Neural cell (in vitro differentiated cells): Measurements from ENCODE around the gene ANGPTL8. TPM values are rescaled to one million over a fixed set of nuclear protein-coding genes. Genes with fewer than 3 reads are reported as not detected.

Experiments used
- H2AFZ ChIP-seq: fragments of 200-600, 300-800 bp; sonication (generic), shearing (Covaris generic); 2 replicates; pipeline ENCODE4 v1.6.0; 2014; ENCODE audit warnings: low read depth, mild to moderate bottlenecking, antibody characterized with exemption, low read length, moderate library complexity
- H3F3A ChIP-seq: fragments of 200-600 bp; shearing (Covaris generic); 2 replicates; pipeline ENCODE4 v1.6.1; 2016; ENCODE audit warnings: mild to moderate bottlenecking, moderate library complexity, mixed read lengths, antibody characterized with exemption, low read length; ENCODE audit not compliant: insufficient read depth, poor library complexity, severe bottlenecking
- H3K27ac ChIP-seq: fragments of 200-600, 300-800 bp; sonication (generic), shearing (Covaris generic); 2 replicates; pipeline ENCODE4 v1.5.1; 2014; ENCODE audit warnings: mild to moderate bottlenecking, low read length, moderate library complexity
- H3K27me3 ChIP-seq: fragments of 300-800, 200-600 bp; sonication (generic), shearing (Covaris generic); 2 replicates; pipeline ENCODE4 v1.6.0; 2014; ENCODE audit warnings: mild to moderate bottlenecking, low read depth, low read length, moderate library complexity; ENCODE audit not compliant: insufficient read depth
- H3K36me3 ChIP-seq: fragments of 300-800, 200-600 bp; sonication (generic), shearing (Covaris generic); 2 replicates; pipeline ENCODE4 v1.5.1; 2014; ENCODE audit warnings: mild to moderate bottlenecking, antibody characterized with exemption, low read length, moderate library complexity; ENCODE audit not compliant: insufficient read depth
- H3K4me2 ChIP-seq: fragments of 300-800, 200-600 bp; sonication (generic), shearing (Covaris generic); 2 replicates; pipeline ENCODE4 v1.6.0; 2014; ENCODE audit warnings: mild to moderate bottlenecking, low read length
- H3K4me3 ChIP-seq: fragments of 300-800, 200-600 bp; sonication (generic), shearing (Covaris generic); 2 replicates; pipeline ENCODE4 v1.5.1; 2014; ENCODE audit warnings: mild to moderate bottlenecking, low read length, moderate library complexity
- H3K79me2 ChIP-seq: fragments of 200-600 bp; shearing (Covaris generic); replicated peaks from 2 replicates; pipeline ENCODE4 v1.6.0; 2014; ENCODE audit warnings: mild to moderate bottlenecking, low read length, moderate library complexity; ENCODE audit not compliant: insufficient read depth
- H3K9ac ChIP-seq: fragments of 300-800, 200-600 bp; sonication (generic), shearing (Covaris generic); 2 replicates; pipeline ENCODE4 v1.6.1; 2016; ENCODE audit warnings: mild to moderate bottlenecking, low read length, mixed read lengths
- H3K9me2 ChIP-seq: fragments of 200-600 bp; shearing (Covaris generic); 2 replicates; pipeline ENCODE4 v1.6.1; 2016; ENCODE audit warnings: mild to moderate bottlenecking, low read length, mixed read lengths; ENCODE audit not compliant: insufficient read depth
- H3K9me3 ChIP-seq: fragments of 200-600, 300-800 bp; sonication (generic), shearing (Covaris generic); 2 replicates; pipeline ENCODE4 v1.6.1; 2016; ENCODE audit warnings: mild to moderate bottlenecking, mixed run types, low read length, moderate library complexity, mixed read lengths
- H4K20me1 ChIP-seq: fragments of 200-600 bp; shearing (Covaris generic); 2 replicates; pipeline ENCODE4 v1.6.1; 2016; ENCODE audit warnings: mild to moderate bottlenecking, mixed run types; ENCODE audit not compliant: insufficient read depth
- CTCF ChIP-seq: fragments of 450-650 bp; IDR thresholded peaks from 2 replicates; pipeline ENCODE4 v1.5.1; 2014; ENCODE audit warnings: antibody characterized with exemption, mild to moderate bottlenecking, moderate library complexity; ENCODE audit not compliant: poor library complexity, severe bottlenecking
- EP300 ChIP-seq: fragments of 450-650 bp; conservative IDR thresholded peaks from 2 replicates; pipeline ENCODE4 v1.6.1; 2014; ENCODE audit warnings: antibody characterized with exemption, mild to moderate bottlenecking, moderate library complexity; ENCODE audit not compliant: poor library complexity, severe bottlenecking
- EZH2 ChIP-seq: fragments of 200-600, 300-800 bp; shearing (Covaris generic), sonication (generic); IDR thresholded peaks from 2 replicates; pipeline ENCODE4 v1.6.1; 2014; ENCODE audit warnings: antibody characterized with exemption, low read length, borderline replicate concordance, mild to moderate bottlenecking; ENCODE audit not compliant: insufficient read depth, poor library complexity, severe bottlenecking
- MXI1 ChIP-seq: fragments of 450-650 bp; conservative IDR thresholded peaks from 2 replicates; pipeline ENCODE4 v1.6.1; 2014; ENCODE audit warnings: antibody characterized with exemption, mild to moderate bottlenecking; ENCODE audit not compliant: poor library complexity, severe bottlenecking
- POLR2AphosphoS5 ChIP-seq: IDR thresholded peaks from 2 replicates; pipeline ENCODE4 v1.6.1; 2012
- RAD21 ChIP-seq: fragments of 450-650 bp; conservative IDR thresholded peaks from 2 replicates; pipeline ENCODE4 v1.6.1; 2014; ENCODE audit warnings: antibody characterized with exemption, mild to moderate bottlenecking, moderate library complexity
- REST ChIP-seq: IDR thresholded peaks from 2 replicates; pipeline ENCODE4 v1.6.1; 2012; ENCODE audit warnings: borderline replicate concordance
- SMC3 ChIP-seq: fragments of 450-650 bp; conservative IDR thresholded peaks from 2 replicates; pipeline ENCODE4 v1.6.1; 2014; ENCODE audit warnings: antibody characterized with exemption, mild to moderate bottlenecking, moderate library complexity; ENCODE audit not compliant: poor library complexity
- TAF1 ChIP-seq: IDR thresholded peaks from 2 replicates; pipeline ENCODE4 v1.6.1; 2012; ENCODE audit warnings: low read depth
- polyA plus RNA-seq: library from polyadenylated mRNA; depleted of rRNA; stranded (reverse); fragments of >200 nt; gene quantifications from 2 replicates; pipeline ENCODE4 v1.2.3, GENCODE V29; 2014

The ANGPTL8 gene
- polyA plus RNA-seq, 1 donor from 2014 or later = not detected

DNA sequence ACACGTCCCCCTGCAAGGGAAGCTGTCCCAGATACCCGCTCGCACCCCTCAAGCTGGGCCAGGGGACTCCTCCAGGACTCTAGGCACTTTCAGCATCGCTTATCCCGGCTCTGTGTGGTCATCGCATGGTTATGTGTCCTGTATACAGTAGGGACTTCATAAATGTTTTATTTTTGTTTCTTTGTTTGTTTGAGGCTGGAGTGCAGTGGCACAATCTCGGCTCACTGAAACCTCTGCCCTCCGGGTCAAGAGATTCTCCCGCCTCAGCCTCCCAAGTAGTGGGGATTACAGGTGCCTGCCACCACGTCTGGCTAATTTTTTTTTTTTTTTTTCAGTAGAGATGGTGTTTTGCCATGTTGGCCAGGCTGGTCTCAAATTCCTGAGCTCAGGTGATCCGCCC lies 7.5 kb downstream of the ANGPTL8 start:
- no peaks in the 10 kb centered on the region for H4K20me1 ChIP-seq
- no peak overlapping the region for H3K27ac ChIP-seq
- H3K9me3 ChIP-seq = no peaks in the 10 kb centered on the region
- no peaks in the 10 kb centered on the region for H3K27me3 ChIP-seq
- H2AFZ ChIP-seq = no peak overlapping the region
- H3K9me2 ChIP-seq = no peaks in the 10 kb centered on the region
- H3K79me2 ChIP-seq = no peaks in the 10 kb centered on the region
- no peaks in the 10 kb centered on the region for H3F3A ChIP-seq
- H3K4me3 ChIP-seq = no peak overlapping the region
- H3K4me2 ChIP-seq = no peak overlapping the region
- no peak overlapping the region for H3K9ac ChIP-seq
- no peaks in the 10 kb centered on the region for H3K36me3 ChIP-seq
- TF ChIP-seq EP300 = no peak
- no peak for TF ChIP-seq EZH2
- TF ChIP-seq TAF1 = no peak
- TF ChIP-seq MXI1 = no peak
- no peak for TF ChIP-seq POLR2AphosphoS5
- TF ChIP-seq RAD21 = no peak
- no peak for TF ChIP-seq CTCF
- TF ChIP-seq SMC3 = no peak
- no peak for TF ChIP-seq REST

- Histone ChIP-seq H3K4me2 (no peak overlapping the region), H3K4me3 (no peak overlapping the region), H3K27ac (no peak overlapping the region), H2AFZ (no peak overlapping the region), H3K79me2 (no peaks in the 10 kb centered on the region), H3F3A (no peaks in the 10 kb centered on the region), H3K9ac (no peak overlapping the region), H3K36me3 (no peaks in the 10 kb centered on the region), H4K20me1 (no peaks in the 10 kb centered on the region), H3K27me3 (no peaks in the 10 kb centered on the region), H3K9me2 (no peaks in the 10 kb centered on the region), H3K9me3 (no peaks in the 10 kb centered on the region)
- TF ChIP-seq RAD21 (no peak), EP300 (no peak), MXI1 (no peak), POLR2AphosphoS5 (no peak), REST (no peak), TAF1 (no peak), EZH2 (no peak), SMC3 (no peak)
Measured at GRCh38 chr19:11247391-11247790, 8.0 kb downstream of the ANGPTL8 start.
